Tibial nerve (tissue), 4 donors: ENCODE results near the gene IGSF8. TPM values are rescaled to one million over a fixed set of nuclear protein-coding genes. Genes with fewer than 3 reads are reported as not detected.

Experiments
- DNase-seq, 2 donors: peaks; one replicate each; pipeline ENCODE4 v3.0.0-alpha.2; 2019; ENCODE audit warnings: low spot score in 2 of 2
- H3K27ac ChIP-seq, 4 donors: fragments of 200-600 bp; sonication (generic) in 3 of 4; one replicate each; pipeline ENCODE4 v1.5.1; 2017 to 2019; ENCODE audit warnings: mild to moderate bottlenecking in 1 of 4
- H3K27me3 ChIP-seq, 2 donors: fragments of 200-600 bp; sonication (generic) in 1 of 2; one replicate each; pipeline versions ENCODE4 v1.5.1 to v1.6.0; 2017 to 2019
- H3K36me3 ChIP-seq, 3 donors: fragments of 200-600 bp; sonication (generic); one replicate each; pipeline ENCODE4 v1.5.1; 2018 to 2019
- H3K4me1 ChIP-seq, 4 donors: fragments of 200-600 bp; sonication (generic) in 3 of 4; one replicate each; pipeline ENCODE4 v1.5.1; 2017 to 2019
- H3K4me3 ChIP-seq, 4 donors: fragments of 200-600 bp; sonication (generic) in 3 of 4; one replicate each; pipeline ENCODE4 v1.5.1; 2017 to 2019; ENCODE audit warnings: mild to moderate bottlenecking in 1 of 4, moderate library complexity in 1 of 4
- H3K9me3 ChIP-seq, 4 donors: fragments of 200-600 bp; sonication (generic) in 3 of 4; one replicate each; pipeline ENCODE4 v1.5.1; 2017 to 2019
- CTCF ChIP-seq, 5 experiments: fragments of 200-600 bp in 3 of 5; fragments of 450-650 bp in 2 of 5; sonication (generic) in 3 of 5; IDR thresholded peaks; one replicate each; pipeline ENCODE4 v1.5.1; 2016 to 2019; ENCODE audit warnings: antibody characterized with exemption in 5 of 5, mild to moderate bottlenecking in 3 of 5, moderate library complexity in 2 of 5
- EP300 ChIP-seq, 2 donors: sonication (generic); formaldehyde crosslinking; IDR thresholded peaks; one replicate each; pipeline ENCODE4 v1.6.1; 2017; ENCODE audit warnings: antibody characterized with exemption in 2 of 2, mild to moderate bottlenecking in 1 of 2
- POLR2A ChIP-seq, 2 donors: fragments of 450-650 bp; IDR thresholded peaks; one replicate each; pipeline ENCODE4 v1.6.1; 2017; ENCODE audit warnings: antibody characterized with exemption in 2 of 2, mild to moderate bottlenecking in 2 of 2, moderate library complexity in 2 of 2
- WGBS, 2 donors: methylation state at CpG; one replicate each; pipeline ENCODE4 v1.1.5; 2018; 5-methylcytosine and 5-hydroxymethylcytosine counted together
- total RNA-seq, 4 donors: library from RNA; depleted of rRNA; stranded (reverse); fragments of >200 nt; gene quantifications; one replicate each; pipeline ENCODE4 v1.1.0, GENCODE V29; 2016

Gene IGSF8
- total RNA-seq, 4 donors from 2014 or later = 42.6 to 73.9 (median 50.7) TPM

- no peak overlapping the region for H3K4me3 ChIP-seq
- H3K4me1 ChIP-seq = peaks cover 0 to 3% (median 0%) of the 10 kb centered on the region in 4 donors
- WGBS, 2 donors = 88 to 93% methylated on average over 8 of the region's 8 CpGs
- no peaks in the 10 kb centered on the region for H3K27me3 ChIP-seq
- DNase-seq = no peak
- H3K27ac ChIP-seq = no peak overlapping the region
- H3K9me3 ChIP-seq = no peaks in the 10 kb centered on the region
- TF ChIP-seq POLR2A (IDR thresholded peaks at IDR 0.05) (no peak), CTCF (IDR thresholded peaks at IDR 0.05) (no peak), EP300 (IDR thresholded peaks at IDR 0.05) (no peak)
- H3K36me3 ChIP-seq = peaks cover 0 to 69% (median 0%) of the 10 kb centered on the region in 3 donors
These were observed 41.4 kb upstream of the IGSF8 start for GRCh38 chr1:160139840-160140239.

GRCh38 chr1:160137216-160137862 is 38.9 kb upstream of the IGSF8 start:
- Histone ChIP-seq H3K27me3 (no peaks in the 10 kb centered on the region), H3K4me3 (no peak overlapping the region), H3K9me3 (no peaks in the 10 kb centered on the region), H3K4me1 (peaks cover 0 to 4% (median 0%) of the 10 kb centered on the region in 4 donors), H3K27ac (peak overlapping the region in 1 of 4 donors; percentile 51), H3K36me3 (peaks cover 0 to 88% (median 0%) of the 10 kb centered on the region in 3 donors)
- DNase-seq = no peak
- 79 to 89% methylated on average over 8 of the region's 8 CpGs for WGBS, 2 donors
- TF ChIP-seq POLR2A (IDR thresholded peaks at IDR 0.05) (no peak), EP300 (IDR thresholded peaks at IDR 0.05) (no peak), CTCF (IDR thresholded peaks at IDR 0.05) (no peak)

- H3K4me3 ChIP-seq = no peak overlapping the region
- TF ChIP-seq CTCF (IDR thresholded peaks at IDR 0.05) (no peak), EP300 (IDR thresholded peaks at IDR 0.05) (no peak), POLR2A (IDR thresholded peaks at IDR 0.05) (no peak)
- H3K27me3 ChIP-seq = no peaks in the 10 kb centered on the region
- peak overlapping the region in 1 of 4 donors; percentile 51 for H3K27ac ChIP-seq
- no peaks in the 10 kb centered on the region for H3K9me3 ChIP-seq
- peaks cover 0 to 9% (median 2%) of the 10 kb centered on the region in 4 donors for H3K4me1 ChIP-seq
- no peak for DNase-seq
- H3K36me3 ChIP-seq = peaks cover 0 to 87% (median 0%) of the 10 kb centered on the region in 3 donors
- WGBS, 2 donors = 70 to 92% methylated on average over 5 of the region's 5 CpGs
These were observed 38.4 kb upstream of the IGSF8 start for GRCh38 chr1:160136926-160137200.

GRCh38 chr1:160136121-160136925 is 37.9 kb upstream of the IGSF8 start:
- DNase-seq = no peak
- H3K27ac ChIP-seq = peak overlapping the region in 2 of 4 donors; percentile 51 to 60
- 83 to 84% methylated on average over 22 of the region's 22 CpGs for WGBS, 2 donors
- peaks cover 0 to 14% (median 5%) of the 10 kb centered on the region in 4 donors for H3K4me1 ChIP-seq
- H3K4me3 ChIP-seq = no peak overlapping the region
- TF ChIP-seq CTCF (IDR thresholded peaks at IDR 0.05) (no peak), EP300 (IDR thresholded peaks at IDR 0.05) (no peak), POLR2A (IDR thresholded peaks at IDR 0.05) (no peak)
- H3K27me3 ChIP-seq = no peaks in the 10 kb centered on the region
- H3K36me3 ChIP-seq = peaks cover 0 to 87% (median 0%) of the 10 kb centered on the region in 3 donors
- H3K9me3 ChIP-seq = no peaks in the 10 kb centered on the region
